ENCODE measurements around the gene YTHDC2.

Gene YTHDC2

DNA sequence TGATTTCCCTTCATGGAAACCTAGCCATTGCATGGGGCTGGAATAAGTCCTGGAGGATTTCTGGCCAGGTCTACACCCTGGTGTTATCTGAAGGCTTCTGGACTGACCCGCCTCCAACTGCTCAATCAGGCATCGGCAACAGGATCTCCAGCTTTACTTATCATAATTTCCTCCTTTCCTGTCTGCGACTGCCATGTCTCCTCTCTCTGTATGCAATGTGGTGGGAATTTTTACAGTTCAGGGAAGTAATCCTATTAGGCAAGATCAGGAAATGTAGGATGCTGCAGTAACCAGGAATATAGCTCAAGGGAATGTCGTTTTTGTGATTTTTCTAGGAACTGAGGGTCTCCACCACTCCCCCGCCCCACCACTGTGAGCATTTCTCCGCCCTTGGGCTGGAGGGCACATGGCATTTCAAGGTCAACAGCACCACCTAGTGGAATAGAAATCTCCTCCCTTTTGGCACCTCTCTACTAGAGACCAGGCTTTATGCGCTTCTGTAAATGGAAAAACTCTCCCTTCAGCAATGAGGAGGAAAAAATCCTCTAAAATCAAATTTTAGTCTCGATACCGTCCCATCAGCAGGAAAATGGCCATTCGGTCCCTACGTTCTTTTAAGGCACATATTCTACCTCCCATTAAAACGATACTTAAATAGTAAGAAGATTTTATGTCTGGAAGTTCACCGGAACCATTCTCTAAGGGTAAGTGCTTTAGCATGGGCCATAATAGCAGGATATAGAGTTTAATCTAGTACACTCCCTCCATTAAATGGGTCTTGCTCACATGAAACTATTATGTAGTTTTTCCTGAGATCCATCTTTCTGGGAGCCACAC is 93.0 kb downstream of the YTHDC2 start:
- peak; percentile 62 for DNase-seq

DNA sequence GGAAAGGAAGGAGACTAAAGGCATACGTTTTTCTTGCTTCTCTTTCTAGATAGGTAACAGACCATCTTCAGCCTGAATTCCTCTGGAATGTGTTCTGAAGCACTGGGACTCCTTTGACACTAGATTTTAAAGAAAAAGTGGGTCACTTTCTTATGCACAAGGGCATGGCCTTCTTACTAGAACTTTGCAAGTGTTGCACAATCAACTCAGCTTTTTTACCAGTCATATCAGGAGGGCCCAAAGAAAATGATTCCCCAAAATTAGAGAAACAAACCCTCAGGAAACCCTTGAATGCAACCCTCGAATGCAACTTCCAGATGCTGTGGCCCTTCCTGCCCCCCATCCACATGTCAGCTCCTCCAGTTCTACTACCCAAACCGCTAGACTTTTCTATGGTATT is 93.9 kb downstream of the YTHDC2 start:
- no peak for DNase-seq

DNA sequence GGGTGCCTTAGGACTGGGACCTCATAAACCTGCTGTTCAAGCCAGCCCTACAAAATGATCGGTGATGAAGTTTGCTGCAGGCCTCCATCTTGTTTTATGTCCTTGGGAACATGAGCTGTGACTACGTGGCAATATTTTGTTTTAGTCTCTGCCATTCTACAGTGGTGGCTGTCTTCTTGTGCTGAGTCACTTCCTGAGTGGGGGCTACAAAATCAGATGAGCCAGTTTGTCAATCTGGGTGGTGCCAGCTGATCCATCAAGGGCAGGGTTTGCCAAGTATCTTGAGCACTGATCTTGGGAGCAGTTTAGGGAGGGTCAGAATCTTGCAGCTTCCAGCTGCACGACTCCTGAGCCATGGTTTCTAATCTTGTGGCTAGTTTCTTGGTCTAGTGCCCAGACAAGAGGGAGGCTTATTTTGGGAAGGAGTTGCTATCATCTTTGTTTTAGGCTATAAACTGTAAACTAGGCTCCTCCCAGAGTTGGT is 94.7 kb downstream of the YTHDC2 start:
- no peak for DNase-seq

DNA sequence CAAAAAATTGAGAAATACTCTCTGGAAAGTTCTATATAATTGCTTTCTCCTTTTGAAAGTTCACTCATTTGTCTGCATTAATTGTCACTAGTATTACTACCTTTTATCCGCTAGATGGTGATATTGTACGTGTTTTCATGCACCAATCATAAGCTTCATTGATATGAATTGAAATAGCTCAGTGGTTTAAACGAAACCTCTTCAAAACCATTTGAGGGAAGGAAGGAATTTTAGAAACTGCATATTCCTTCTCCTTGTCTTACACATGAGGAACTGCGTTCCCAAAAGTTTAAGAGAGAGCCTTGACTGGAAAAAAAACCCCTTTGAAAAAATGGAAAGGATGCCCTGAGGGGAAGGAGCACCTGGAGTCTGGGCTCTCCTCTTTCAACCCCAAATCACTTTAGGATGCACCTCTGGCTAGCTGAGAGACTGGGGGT is 98.6 kb downstream of the YTHDC2 start:
- no peak for DNase-seq

DNA sequence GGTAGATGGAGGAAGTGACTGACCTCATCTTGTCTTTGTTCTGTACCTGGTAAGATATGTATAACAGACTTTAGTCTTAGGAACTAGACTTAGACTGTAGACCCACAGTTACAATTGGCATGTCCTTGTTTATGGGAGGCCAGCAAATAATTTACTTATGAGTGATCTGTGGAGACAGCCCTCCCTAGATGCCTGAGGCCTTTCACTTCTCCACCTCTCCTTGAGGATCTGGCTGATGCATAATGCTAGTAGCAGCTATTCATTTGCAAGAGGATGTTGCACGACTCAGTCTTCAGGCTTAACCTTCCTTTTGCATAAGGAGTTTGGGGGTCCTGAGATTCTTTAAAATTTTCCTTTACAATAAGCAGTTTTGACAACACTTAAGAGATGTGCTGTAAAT is 100.7 kb downstream of the YTHDC2 start:
- DNase-seq: no peak

DNA sequence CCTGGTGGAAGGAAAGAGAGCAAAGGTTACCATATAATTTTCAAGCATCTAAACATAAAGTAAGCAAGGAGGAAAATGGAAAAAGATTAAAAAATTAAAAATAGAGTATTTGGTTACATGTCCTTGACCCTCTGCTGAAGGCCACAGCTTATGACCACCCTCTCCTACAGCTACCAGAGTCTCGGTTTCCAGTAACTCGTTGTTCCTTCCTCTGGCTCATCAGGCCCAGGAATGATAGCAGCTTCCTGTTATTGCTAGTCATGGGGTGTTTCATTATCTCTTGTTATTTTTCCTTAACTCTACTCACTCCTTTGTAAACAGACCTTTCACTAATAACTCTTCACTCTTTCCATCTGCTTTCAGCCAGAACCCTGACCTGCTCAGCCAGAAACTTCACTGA is 102.2 kb downstream of the YTHDC2 start:
- no peak for DNase-seq

DNA sequence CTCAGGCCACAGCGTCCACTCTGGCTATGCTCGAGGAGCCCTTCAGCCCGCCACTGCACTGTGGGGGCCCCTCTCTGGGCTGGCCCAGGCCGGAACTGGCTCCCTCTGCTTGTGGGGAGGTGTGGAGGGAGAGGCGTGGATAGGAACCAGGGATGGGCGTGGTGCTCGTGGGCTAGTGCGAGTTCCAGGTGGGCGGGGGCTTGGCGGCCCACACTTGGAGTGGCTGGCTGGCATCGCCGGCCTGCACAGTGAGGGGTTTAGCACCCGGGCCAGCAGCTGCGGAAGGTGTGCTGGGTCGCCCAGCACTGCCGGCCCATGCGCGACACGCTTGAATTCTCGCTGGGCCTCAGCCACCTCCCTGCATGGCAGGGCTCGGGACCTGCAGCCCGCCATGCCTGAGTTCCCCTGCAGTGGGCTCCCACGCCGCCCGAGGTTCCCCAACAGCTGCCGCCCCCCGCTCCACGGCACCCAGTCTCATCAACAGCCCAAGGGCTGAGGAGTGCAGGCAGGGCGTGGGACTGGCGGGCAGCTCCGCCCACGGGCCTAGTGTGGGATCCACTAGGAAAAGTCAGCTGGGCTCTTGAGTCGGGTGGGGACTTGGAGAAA is 103.8 kb downstream of the YTHDC2 start:
- DNase-seq: no peak

DNA sequence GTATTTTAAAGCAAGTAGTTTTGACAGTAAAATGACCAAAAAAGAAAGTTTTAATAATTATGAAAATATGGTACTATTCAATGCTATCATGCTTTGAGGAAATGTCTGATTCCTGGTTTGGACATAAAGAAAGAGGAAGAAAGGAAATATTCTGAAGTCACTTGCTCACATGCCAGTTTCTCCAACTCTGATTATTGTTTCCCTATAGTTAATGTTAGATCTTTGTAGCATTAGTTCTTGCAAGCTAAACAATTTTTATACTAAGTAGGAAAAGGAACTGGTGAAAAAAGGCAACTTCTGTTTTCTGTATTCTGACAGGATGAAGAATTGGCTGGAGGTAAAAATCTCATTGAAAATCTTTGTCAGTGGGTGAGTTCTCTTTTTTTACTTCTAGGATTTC is 119.5 kb downstream of the YTHDC2 start:
- DNase-seq: no peak

DNA sequence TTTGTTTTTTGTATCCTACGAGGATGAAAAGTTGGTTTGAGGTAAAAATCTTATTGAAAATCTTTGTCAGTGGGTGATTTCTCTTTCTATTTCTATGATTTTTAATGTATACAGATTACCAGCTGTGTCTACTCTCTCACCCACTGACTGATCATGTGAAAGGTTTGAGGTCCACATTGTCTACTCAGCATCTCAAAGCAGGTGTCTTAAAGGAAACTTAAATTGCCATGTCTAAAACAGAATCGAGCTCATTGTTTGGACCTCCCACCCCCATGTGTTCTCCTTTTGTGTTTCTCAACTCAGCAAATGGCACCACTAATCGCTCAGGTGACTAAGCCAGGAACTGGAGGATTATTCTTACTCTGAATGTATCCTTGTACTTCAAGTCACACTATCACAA is 121.5 kb downstream of the YTHDC2 start:
- no peak for DNase-seq

DNA sequence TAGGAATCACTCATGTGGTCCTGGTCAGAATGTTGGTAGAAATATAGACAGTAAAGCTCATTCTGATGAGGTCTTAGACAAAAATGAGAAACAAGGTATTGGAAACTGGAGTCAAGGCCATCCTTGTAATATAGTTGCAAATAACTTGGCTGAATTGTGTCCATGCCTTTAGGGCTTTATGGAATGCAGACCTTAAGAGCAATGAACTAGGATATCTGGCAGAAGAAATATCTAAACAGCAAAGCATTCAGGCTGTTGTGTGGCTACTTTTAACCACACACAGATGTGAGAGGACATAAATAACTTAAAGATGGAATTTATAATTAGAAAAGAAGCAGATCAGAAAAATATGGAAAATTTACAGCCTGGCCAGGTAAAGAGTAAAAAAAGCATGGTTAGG is 128.2 kb downstream of the YTHDC2 start:
- DNase-seq: no peak
